GM12891 (cell line): Measurements from ENCODE around the gene SUCO.

Source experiments
- POLR2A ChIP-seq: IDR thresholded peaks from 2 replicates; pipeline ENCODE4 v1.6.1; 2011; ENCODE audit warnings: low read depth, low read length, control low read depth
- POLR2AphosphoS5 ChIP-seq: IDR thresholded peaks from 2 replicates; pipeline ENCODE4 v1.6.1; 2011; ENCODE audit warnings: low read depth, low read length, control low read depth
- SPI1 ChIP-seq: IDR thresholded peaks from 2 replicates; pipeline ENCODE4 v1.6.1; 2011; ENCODE audit warnings: low read depth, low read length, control low read depth
- TAF1 ChIP-seq: IDR thresholded peaks from 2 replicates; pipeline ENCODE4 v1.6.1; 2011; ENCODE audit warnings: low read depth, low read length, control low read depth

DNA sequence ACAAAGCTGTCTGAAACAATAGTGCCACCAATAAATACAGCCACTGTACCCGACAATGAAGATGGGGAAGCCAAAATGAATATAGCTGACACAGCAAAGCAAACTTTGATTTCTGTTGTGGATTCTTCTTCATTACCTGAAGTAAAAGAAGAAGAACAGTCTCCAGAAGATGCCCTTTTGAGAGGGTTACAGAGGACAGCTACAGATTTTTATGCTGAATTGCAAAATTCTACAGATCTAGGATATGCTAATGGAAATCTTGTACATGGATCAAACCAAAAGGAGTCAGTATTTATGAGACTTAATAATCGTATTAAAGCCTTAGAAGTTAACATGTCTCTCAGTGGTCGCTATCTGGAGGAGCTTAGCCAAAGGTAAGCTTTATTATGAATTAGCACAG lies 56.6 kb downstream of the SUCO start:
- TF ChIP-seq POLR2A (no peak), POLR2AphosphoS5 (no peak), TAF1 (no peak), SPI1 (no peak)
